ENCODE results near the gene KIF26B.

The KIF26B gene

GRCh38 chr1:245246433-245246832 is 91.6 kb downstream of the KIF26B start:
- TF ChIP-seq ZNF8 (CRISPR knock-in tag; IDR thresholded peaks at IDR 0.05) (no peak), GLIS3 (CRISPR knock-in tag; IDR thresholded peaks at IDR 0.05) (no peak), ZFP30 (CRISPR knock-in tag; IDR thresholded peaks at IDR 0.05) (no peak), TOX (CRISPR knock-in tag; IDR thresholded peaks at IDR 0.05; ENCODE audit: borderline replicate concordance) (no peak), ZNF70 (CRISPR knock-in tag; IDR thresholded peaks at IDR 0.05) (no peak), OSR1 (CRISPR knock-in tag; IDR thresholded peaks at IDR 0.05) (no peak), PPARA (CRISPR knock-in tag; IDR thresholded peaks at IDR 0.05; ENCODE audit: borderline replicate concordance) (no peak), ARNTL (CRISPR knock-in tag; IDR thresholded peaks at IDR 0.05; ENCODE audit: borderline replicate concordance, low read depth) (no peak), SNAI2 (CRISPR knock-in tag; IDR thresholded peaks at IDR 0.05) (no peak)
- TF ChIP-seq, protein P1, sequence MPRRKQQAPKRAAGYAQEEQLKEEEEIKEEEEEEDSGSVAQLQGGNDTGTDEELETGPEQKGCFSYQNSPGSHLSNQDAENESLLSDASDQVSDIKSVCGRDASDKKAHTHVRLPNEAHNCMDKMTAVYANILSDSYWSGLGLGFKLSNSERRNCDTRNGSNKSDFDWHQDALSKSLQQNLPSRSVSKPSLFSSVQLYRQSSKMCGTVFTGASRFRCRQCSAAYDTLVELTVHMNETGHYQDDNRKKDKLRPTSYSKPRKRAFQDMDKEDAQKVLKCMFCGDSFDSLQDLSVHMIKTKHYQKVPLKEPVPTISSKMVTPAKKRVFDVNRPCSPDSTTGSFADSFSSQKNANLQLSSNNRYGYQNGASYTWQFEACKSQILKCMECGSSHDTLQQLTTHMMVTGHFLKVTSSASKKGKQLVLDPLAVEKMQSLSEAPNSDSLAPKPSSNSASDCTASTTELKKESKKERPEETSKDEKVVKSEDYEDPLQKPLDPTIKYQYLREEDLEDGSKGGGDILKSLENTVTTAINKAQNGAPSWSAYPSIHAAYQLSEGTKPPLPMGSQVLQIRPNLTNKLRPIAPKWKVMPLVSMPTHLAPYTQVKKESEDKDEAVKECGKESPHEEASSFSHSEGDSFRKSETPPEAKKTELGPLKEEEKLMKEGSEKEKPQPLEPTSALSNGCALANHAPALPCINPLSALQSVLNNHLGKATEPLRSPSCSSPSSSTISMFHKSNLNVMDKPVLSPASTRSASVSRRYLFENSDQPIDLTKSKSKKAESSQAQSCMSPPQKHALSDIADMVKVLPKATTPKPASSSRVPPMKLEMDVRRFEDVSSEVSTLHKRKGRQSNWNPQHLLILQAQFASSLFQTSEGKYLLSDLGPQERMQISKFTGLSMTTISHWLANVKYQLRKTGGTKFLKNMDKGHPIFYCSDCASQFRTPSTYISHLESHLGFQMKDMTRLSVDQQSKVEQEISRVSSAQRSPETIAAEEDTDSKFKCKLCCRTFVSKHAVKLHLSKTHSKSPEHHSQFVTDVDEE (CRISPR knock-in tag; IDR thresholded peaks at IDR 0.05) = no peak
- no peak for ATAC-seq

GRCh38 chr1:245247356-245247755 is 92.6 kb downstream of the KIF26B start:
- TF ChIP-seq, protein P2, sequence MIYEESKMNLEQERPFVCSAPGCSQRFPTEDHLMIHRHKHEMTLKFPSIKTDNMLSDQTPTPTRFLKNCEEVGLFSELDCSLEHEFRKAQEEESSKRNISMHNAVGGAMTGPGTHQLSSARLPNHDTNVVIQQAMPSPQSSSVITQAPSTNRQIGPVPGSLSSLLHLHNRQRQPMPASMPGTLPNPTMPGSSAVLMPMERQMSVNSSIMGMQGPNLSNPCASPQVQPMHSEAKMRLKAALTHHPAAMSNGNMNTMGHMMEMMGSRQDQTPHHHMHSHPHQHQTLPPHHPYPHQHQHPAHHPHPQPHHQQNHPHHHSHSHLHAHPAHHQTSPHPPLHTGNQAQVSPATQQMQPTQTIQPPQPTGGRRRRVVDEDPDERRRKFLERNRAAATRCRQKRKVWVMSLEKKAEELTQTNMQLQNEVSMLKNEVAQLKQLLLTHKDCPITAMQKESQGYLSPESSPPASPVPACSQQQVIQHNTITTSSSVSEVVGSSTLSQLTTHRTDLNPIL (CRISPR knock-in tag; IDR thresholded peaks at IDR 0.05; ENCODE audit: low read depth) = no peak
- TF ChIP-seq RARB (CRISPR knock-in tag; IDR thresholded peaks at IDR 0.05) (no peak), OSR1 (CRISPR knock-in tag; IDR thresholded peaks at IDR 0.05) (no peak), ZNF70 (CRISPR knock-in tag; IDR thresholded peaks at IDR 0.05) (no peak), ZNF8 (CRISPR knock-in tag; IDR thresholded peaks at IDR 0.05) (no peak), CSRNP3 (CRISPR knock-in tag; IDR thresholded peaks at IDR 0.05) (no peak), GLIS3 (CRISPR knock-in tag; IDR thresholded peaks at IDR 0.05) (no peak), TCF4 (CRISPR knock-in tag; IDR thresholded peaks at IDR 0.05; ENCODE audit: borderline replicate concordance) (no peak), ZC3H10 (CRISPR knock-in tag; IDR thresholded peaks at IDR 0.05) (no peak), ZFP30 (CRISPR knock-in tag; IDR thresholded peaks at IDR 0.05) (no peak), ZNF565 (CRISPR knock-in tag; conservative IDR thresholded peaks at IDR 0.05; ENCODE audit: low read depth) (no peak), ARNTL (CRISPR knock-in tag; IDR thresholded peaks at IDR 0.05; ENCODE audit: borderline replicate concordance, low read depth) (no peak), TOX (CRISPR knock-in tag; IDR thresholded peaks at IDR 0.05; ENCODE audit: borderline replicate concordance) (no peak)
- TF ChIP-seq, protein P3, sequence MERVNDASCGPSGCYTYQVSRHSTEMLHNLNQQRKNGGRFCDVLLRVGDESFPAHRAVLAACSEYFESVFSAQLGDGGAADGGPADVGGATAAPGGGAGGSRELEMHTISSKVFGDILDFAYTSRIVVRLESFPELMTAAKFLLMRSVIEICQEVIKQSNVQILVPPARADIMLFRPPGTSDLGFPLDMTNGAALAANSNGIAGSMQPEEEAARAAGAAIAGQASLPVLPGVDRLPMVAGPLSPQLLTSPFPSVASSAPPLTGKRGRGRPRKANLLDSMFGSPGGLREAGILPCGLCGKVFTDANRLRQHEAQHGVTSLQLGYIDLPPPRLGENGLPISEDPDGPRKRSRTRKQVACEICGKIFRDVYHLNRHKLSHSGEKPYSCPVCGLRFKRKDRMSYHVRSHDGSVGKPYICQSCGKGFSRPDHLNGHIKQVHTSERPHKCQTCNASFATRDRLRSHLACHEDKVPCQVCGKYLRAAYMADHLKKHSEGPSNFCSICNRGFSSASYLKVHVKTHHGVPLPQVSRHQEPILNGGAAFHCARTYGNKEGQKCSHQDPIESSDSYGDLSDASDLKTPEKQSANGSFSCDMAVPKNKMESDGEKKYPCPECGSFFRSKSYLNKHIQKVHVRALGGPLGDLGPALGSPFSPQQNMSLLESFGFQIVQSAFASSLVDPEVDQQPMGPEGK (CRISPR knock-in tag; IDR thresholded peaks at IDR 0.05; ENCODE audit: borderline replicate concordance) = no peak
- TF ChIP-seq, protein P4, sequence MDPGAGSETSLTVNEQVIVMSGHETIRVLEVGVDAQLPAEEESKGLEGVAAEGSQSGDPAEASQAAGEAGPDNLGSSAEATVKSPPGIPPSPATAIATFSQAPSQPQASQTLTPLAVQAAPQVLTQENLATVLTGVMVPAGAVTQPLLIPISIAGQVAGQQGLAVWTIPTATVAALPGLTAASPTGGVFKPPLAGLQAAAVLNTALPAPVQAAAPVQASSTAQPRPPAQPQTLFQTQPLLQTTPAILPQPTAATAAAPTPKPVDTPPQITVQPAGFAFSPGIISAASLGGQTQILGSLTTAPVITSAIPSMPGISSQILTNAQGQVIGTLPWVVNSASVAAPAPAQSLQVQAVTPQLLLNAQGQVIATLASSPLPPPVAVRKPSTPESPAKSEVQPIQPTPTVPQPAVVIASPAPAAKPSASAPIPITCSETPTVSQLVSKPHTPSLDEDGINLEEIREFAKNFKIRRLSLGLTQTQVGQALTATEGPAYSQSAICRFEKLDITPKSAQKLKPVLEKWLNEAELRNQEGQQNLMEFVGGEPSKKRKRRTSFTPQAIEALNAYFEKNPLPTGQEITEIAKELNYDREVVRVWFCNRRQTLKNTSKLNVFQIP (CRISPR knock-in tag; IDR thresholded peaks at IDR 0.05; ENCODE audit: borderline replicate concordance, low read depth) = no peak
- TF ChIP-seq, protein P1 (CRISPR knock-in tag; IDR thresholded peaks at IDR 0.05) = no peak
- no peak for ATAC-seq

All from SK-N-SH treated with all-trans-retinoic acid at 6 μM for 48 hours (cell line).